A549 (cell line): ENCODE measurements around the gene SLC2A4RG. TPM values are rescaled to one million over a fixed set of nuclear protein-coding genes. Genes with fewer than 3 reads are reported as not detected.
A peak's percentile ranks its signal among the peaks of the same experiment; 100 is the strongest.

ENCODE experiments used
- ATAC-seq, 2 experiments: fragments of 200-7000 bp in 1 of 2; fragments of >200 bp in 1 of 2; cut with Nextera tagmentation in 1 of 2; cut with Tn5 transposase in 1 of 2; 3 replicates each; pipeline versions ENCODE4 v1.8.0 to v1.9.1; 2018 to 2020; ENCODE audit warnings: mild to moderate bottlenecking in 1 of 2, moderate library complexity in 1 of 2
- CTCF ChIA-PET: fragments of 300-600 bp; sonication (Branson Sonifier 250); formaldehyde crosslinking; extraction: SDS; loops from one replicate; lab custom pipeline; 2021; ENCODE audit warnings: antibody characterized with exemption, inconsistent platforms; lab: Yijun Ruan, JAX
- POLR2A ChIA-PET: fragments of 350-600 bp; formaldehyde crosslinking; extraction: SDS; loops from one replicate; lab custom pipeline; 2021; ENCODE audit warnings: antibody characterized with exemption, inconsistent platforms; lab: Yijun Ruan, JAX
- DNase-seq, 2 experiments: peaks; one replicate each; pipeline versions ENCODE4 v3.0.0 to v3.0.0-alpha.2; 2011 to 2016; ENCODE audit warnings: low read depth in 1 of 2, low spot score in 1 of 2
- FAIRE-seq: peaks from 2 replicates; lab custom pipeline; 2011; peaks lifted over from hg19 to GRCh38; lab: Jason Lieb, UNC
- H3K27ac ChIP-seq, 2 experiments: fragments of >200 bp; sonication (Bioruptor Twin); formaldehyde crosslinking; 3 replicates each; pipeline ENCODE4 v1.5.1; 2016 to 2017
- H3K4me1 ChIP-seq: fragments of >200 bp; sonication (Bioruptor Twin); formaldehyde crosslinking; 3 replicates; pipeline ENCODE4 v1.6.1; 2016
- H3K4me2 ChIP-seq: fragments of >200 bp; sonication (Bioruptor Twin); formaldehyde crosslinking; 3 replicates; pipeline ENCODE4 v1.6.1; 2016
- H3K4me3 ChIP-seq: fragments of >200 bp; sonication (Bioruptor Twin); formaldehyde crosslinking; 3 replicates; pipeline ENCODE4 v1.5.1; 2016
- H3K9me3 ChIP-seq: fragments of >200 bp; sonication (Bioruptor Twin); formaldehyde crosslinking; 3 replicates; pipeline ENCODE4 v1.6.1; 2016
- BHLHE40 ChIP-seq: IDR thresholded peaks from 2 replicates; pipeline ENCODE4 v1.6.1; 2012; ENCODE audit warnings: low read depth, low read length, inconsistent platforms
- EP300 ChIP-seq, 2 experiments: fragments of >200 bp; sonication (Bioruptor Twin); formaldehyde crosslinking; IDR thresholded peaks; 2 replicates in 1 of 2; 3 replicates in 1 of 2; pipeline ENCODE4 v1.6.1; 2016 to 2017
- ESRRA ChIP-seq: fragments of 150-350 bp; IDR thresholded peaks from 2 replicates; pipeline ENCODE4 v1.6.1; 2014; ENCODE audit warnings: mild to moderate bottlenecking, low read length, borderline replicate concordance
- HEYL ChIP-seq: fragments of 250-450 bp; sonication (Bioruptor Pico); IDR thresholded peaks from 2 replicates; pipeline ENCODE4 v1.8.0; 2021; ENCODE audit warnings: mild to moderate bottlenecking, moderate library complexity
- HOXA7 ChIP-seq: fragments of 250-450 bp; sonication (Bioruptor Pico); IDR thresholded peaks from 2 replicates; pipeline ENCODE4 v1.5.0; 2020; ENCODE audit warnings: mild to moderate bottlenecking, moderate library complexity
- HOXB13 ChIP-seq: fragments of 250-450 bp; sonication (Bioruptor Pico); IDR thresholded peaks from 2 replicates; pipeline ENCODE4 v1.5.0; 2020; ENCODE audit warnings: low read depth, mild to moderate bottlenecking, moderate library complexity
- HOXB5 ChIP-seq: fragments of 250-450 bp; sonication (Bioruptor Pico); IDR thresholded peaks from 2 replicates; pipeline ENCODE4 v1.5.0; 2020; ENCODE audit warnings: mild to moderate bottlenecking, moderate library complexity
- JUN ChIP-seq, 2 experiments: fragments of >200 bp; sonication (Bioruptor Twin); formaldehyde crosslinking; IDR thresholded peaks; 2 replicates in 1 of 2; 3 replicates in 1 of 2; pipeline ENCODE4 v1.6.1; 2016 to 2017
- MAFK ChIP-seq: fragments of 450-650 bp; IDR thresholded peaks from 2 replicates; pipeline ENCODE4 v1.6.1; 2014; ENCODE audit not compliant: partially characterized antibody
- NPAS2 ChIP-seq: fragments of 250-450 bp; sonication (Bioruptor Pico); IDR thresholded peaks from 2 replicates; pipeline ENCODE4 v1.8.0; 2022; ENCODE audit warnings: mild to moderate bottlenecking, moderate library complexity, borderline replicate concordance
- NR3C1 ChIP-seq: fragments of >200 bp; sonication (Bioruptor Twin); formaldehyde crosslinking; IDR thresholded peaks from 3 replicates; pipeline ENCODE4 v1.6.1; 2017
- PHF8 ChIP-seq: fragments of 200-600 bp; sonication (generic); IDR thresholded peaks from 2 replicates; pipeline ENCODE4 v1.6.1; 2016; ENCODE audit warnings: low read depth, mild to moderate bottlenecking, antibody characterized with exemption, moderate library complexity, borderline replicate concordance
- POLR2AphosphoS2 ChIP-seq: conservative IDR thresholded peaks from 2 replicates; pipeline ENCODE4 v1.6.1; 2012; ENCODE audit warnings: low read length, improper control_type of control experiment, inconsistent platforms
- RARB ChIP-seq: fragments of 250-450 bp; sonication (Bioruptor Pico); IDR thresholded peaks from 2 replicates; pipeline ENCODE4 v1.8.0; 2021; ENCODE audit warnings: mild to moderate bottlenecking, moderate library complexity
- RFX5 ChIP-seq: fragments of 450-650 bp; IDR thresholded peaks from 2 replicates; pipeline ENCODE4 v1.7.1; 2014; ENCODE audit warnings: antibody characterized with exemption, mild to moderate bottlenecking, moderate library complexity
- TFCP2L1 ChIP-seq: fragments of 250-450 bp; sonication (Bioruptor Pico); IDR thresholded peaks from 2 replicates; pipeline ENCODE4 v1.5.0; 2021; ENCODE audit warnings: mild to moderate bottlenecking
- ZC3H11A ChIP-seq: fragments of 450-650 bp; IDR thresholded peaks from 2 replicates; pipeline ENCODE4 v1.6.1; 2014; ENCODE audit warnings: antibody characterized with exemption, mild to moderate bottlenecking
- WGBS: methylation state at CpG from one replicate; pipeline ENCODE4 v1.1.6; 2017; ENCODE audit errors: missing lambda C conversion rate; 5-methylcytosine and 5-hydroxymethylcytosine counted together
- polyA plus RNA-seq, 4 experiments: library from polyadenylated mRNA; depleted of rRNA in 3 of 4; stranded (reverse); fragments of >200 nt; fragmentation: RNase III in 1 of 4; extraction: RNeasy Plus Mini Kit Qiagen cat#74134 plus additional on column Dnase treatment in 1 of 4; gene quantifications; 2 replicates in 3 of 4; 3 replicates in 1 of 4; pipeline ENCODE4 v1.2.3, GENCODE V29; 2011 to 2017
- TF ChIP-seq, protein P1 (sequence below): IDR thresholded peaks from 2 replicates; pipeline ENCODE4 v1.6.1; 2012
- TF ChIP-seq, protein P2 (sequence below): fragments of >200 bp; sonication (Bioruptor Twin); formaldehyde crosslinking; IDR thresholded peaks from 2 replicates; pipeline ENCODE4 v1.6.1; 2016
- TF ChIP-seq, protein P3 (sequence below): fragments of >200 bp; sonication (Bioruptor Twin); formaldehyde crosslinking; IDR thresholded peaks from 3 replicates; pipeline ENCODE4 v1.6.1; 2016
- TF ChIP-seq, protein P4 (sequence below): fragments of >200 bp; sonication (Bioruptor Twin); formaldehyde crosslinking; IDR thresholded peaks from 3 replicates; pipeline ENCODE4 v1.5.1; 2016
- TF ChIP-seq, protein P5 (sequence below): fragments of 250-450 bp; sonication (Bioruptor Pico); IDR thresholded peaks from 2 replicates; pipeline ENCODE4 v1.5.0; 2021; ENCODE audit warnings: mild to moderate bottlenecking, moderate library complexity, borderline replicate concordance
- TF ChIP-seq, protein P6 (sequence below): IDR thresholded peaks from 2 replicates; pipeline ENCODE4 v1.6.1; 2012; ENCODE audit warnings: low read depth, borderline replicate concordance

Gene SLC2A4RG
- polyA plus RNA-seq, 2 of the 4 experiments (the other 2 are of a cell fraction): 28.1 to 64.6 TPM

DNA sequence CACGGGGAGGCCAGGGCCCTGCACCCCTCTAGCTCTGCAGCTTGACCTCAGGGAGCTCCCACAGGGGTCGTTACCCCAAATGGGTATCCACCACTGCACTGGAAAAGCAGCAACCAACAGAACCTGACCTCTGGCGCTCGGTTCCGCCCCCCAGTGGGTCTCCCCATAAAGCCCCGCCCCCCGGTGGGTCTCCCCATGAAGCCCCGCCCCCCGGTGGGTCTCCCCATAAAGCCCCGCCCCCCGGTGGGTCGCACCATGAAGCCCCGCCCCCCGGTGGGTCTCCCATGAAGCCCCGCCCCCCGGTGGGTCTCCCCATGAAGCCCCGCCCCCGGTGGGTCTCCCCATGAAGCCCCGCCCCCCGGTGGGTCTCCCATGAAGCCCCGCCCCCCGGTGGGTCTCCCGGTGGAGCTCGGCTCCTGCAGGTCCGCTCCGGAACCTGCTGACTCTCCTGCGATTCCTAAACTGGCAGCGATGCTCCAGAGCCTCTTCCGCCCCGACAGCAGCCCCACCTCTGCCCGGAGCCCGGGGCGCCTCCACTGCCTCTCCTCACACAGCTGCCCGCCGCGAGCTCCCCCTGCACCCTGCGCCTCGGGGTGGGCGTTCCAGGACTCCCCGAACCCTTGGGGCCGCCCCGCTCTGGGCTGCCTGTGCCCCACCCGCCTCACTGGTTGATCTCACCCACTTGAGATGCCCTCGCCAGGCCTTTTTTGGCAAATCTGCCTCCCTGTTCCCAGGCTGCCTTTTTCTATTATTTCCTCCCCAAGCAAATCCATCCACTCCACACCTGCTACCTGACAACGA lies 12.1 kb downstream of the SLC2A4RG start (continued):
- TF ChIP-seq TFCP2L1 (CRISPR knock-in tag): no peak
- no peak for TF ChIP-seq HEYL (CRISPR knock-in tag)
- TF ChIP-seq, all 56 proteins: peak for 0

DNA sequence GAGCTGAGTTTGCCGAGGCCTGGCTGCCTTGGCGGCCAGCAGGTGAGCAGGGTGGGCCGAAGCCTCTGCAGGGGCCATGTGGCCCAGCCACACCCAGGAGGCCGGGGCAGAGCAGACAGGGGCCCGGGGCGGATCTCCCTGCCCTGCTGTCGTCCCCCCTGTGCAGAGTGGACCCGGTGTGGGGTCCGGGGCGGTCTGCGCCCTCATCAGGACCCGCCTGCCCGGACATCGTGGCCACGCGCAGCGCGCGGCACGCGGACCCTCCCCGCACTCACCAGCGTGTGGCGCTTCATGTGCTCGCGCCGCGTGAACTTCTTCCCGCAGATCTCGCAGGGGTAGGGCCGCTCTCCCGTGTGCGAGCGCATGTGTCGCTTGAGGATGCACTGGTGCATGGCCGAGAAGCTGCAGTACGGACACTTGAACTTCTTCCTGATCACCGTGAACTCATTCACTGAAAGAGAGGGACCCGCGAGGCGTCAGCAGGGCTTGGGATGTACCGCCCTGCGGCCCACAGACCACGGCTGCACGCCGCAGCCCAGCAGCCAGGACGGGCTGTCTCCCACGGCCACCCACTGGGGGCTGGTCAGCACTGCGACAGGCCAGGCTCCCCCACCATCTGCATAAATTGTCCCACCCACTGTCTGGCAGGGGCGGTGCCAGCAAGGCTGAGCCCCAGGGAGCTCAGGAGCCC lies 13.0 kb downstream of the SLC2A4RG start:
- Histone ChIP-seq H3K27ac (no peak overlapping the region), H3K4me3 (no peak overlapping the region), H3K4me2 (no peak overlapping the region), H3K9me3 (no peaks in the 10 kb centered on the region)
- CTCF ChIA-PET: interaction anchor here (1.9 to 3.9 kb wide), 2 partner anchors 11 to 24 kb away, joined by 5 to 12 read pairs; no protein-coding TSS in a partner anchor
- WGBS: 91% methylated on average over 44 of the region's 50 CpGs
- no peak for DNase-seq
- TF ChIP-seq EP300 (IDR thresholded peaks at IDR 0.05) (no peak), ZC3H11A (no peak), HOXA7 (CRISPR knock-in tag) (no peak), ESRRA (no peak), MAFK (no peak), NR3C1 (no peak)
- TF ChIP-seq, protein P1, sequence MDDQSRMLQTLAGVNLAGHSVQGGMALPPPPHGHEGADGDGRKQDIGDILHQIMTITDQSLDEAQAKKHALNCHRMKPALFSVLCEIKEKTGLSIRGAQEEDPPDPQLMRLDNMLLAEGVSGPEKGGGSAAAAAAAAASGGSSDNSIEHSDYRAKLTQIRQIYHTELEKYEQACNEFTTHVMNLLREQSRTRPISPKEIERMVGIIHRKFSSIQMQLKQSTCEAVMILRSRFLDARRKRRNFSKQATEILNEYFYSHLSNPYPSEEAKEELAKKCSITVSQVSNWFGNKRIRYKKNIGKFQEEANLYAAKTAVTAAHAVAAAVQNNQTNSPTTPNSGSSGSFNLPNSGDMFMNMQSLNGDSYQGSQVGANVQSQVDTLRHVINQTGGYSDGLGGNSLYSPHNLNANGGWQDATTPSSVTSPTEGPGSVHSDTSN: no peak
- TF ChIP-seq, protein P2, sequence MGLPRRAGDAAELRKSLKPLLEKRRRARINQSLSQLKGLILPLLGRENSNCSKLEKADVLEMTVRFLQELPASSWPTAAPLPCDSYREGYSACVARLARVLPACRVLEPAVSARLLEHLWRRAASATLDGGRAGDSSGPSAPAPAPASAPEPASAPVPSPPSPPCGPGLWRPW: no peak
- TF ChIP-seq, protein P3, sequence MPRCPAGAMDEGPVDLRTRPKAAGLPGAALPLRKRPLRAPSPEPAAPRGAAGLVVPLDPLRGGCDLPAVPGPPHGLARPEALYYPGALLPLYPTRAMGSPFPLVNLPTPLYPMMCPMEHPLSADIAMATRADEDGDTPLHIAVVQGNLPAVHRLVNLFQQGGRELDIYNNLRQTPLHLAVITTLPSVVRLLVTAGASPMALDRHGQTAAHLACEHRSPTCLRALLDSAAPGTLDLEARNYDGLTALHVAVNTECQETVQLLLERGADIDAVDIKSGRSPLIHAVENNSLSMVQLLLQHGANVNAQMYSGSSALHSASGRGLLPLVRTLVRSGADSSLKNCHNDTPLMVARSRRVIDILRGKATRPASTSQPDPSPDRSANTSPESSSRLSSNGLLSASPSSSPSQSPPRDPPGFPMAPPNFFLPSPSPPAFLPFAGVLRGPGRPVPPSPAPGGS: no peak
- TF ChIP-seq, protein P4, sequence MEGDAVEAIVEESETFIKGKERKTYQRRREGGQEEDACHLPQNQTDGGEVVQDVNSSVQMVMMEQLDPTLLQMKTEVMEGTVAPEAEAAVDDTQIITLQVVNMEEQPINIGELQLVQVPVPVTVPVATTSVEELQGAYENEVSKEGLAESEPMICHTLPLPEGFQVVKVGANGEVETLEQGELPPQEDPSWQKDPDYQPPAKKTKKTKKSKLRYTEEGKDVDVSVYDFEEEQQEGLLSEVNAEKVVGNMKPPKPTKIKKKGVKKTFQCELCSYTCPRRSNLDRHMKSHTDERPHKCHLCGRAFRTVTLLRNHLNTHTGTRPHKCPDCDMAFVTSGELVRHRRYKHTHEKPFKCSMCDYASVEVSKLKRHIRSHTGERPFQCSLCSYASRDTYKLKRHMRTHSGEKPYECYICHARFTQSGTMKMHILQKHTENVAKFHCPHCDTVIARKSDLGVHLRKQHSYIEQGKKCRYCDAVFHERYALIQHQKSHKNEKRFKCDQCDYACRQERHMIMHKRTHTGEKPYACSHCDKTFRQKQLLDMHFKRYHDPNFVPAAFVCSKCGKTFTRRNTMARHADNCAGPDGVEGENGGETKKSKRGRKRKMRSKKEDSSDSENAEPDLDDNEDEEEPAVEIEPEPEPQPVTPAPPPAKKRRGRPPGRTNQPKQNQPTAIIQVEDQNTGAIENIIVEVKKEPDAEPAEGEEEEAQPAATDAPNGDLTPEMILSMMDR: no peak
- TF ChIP-seq, protein P5, sequence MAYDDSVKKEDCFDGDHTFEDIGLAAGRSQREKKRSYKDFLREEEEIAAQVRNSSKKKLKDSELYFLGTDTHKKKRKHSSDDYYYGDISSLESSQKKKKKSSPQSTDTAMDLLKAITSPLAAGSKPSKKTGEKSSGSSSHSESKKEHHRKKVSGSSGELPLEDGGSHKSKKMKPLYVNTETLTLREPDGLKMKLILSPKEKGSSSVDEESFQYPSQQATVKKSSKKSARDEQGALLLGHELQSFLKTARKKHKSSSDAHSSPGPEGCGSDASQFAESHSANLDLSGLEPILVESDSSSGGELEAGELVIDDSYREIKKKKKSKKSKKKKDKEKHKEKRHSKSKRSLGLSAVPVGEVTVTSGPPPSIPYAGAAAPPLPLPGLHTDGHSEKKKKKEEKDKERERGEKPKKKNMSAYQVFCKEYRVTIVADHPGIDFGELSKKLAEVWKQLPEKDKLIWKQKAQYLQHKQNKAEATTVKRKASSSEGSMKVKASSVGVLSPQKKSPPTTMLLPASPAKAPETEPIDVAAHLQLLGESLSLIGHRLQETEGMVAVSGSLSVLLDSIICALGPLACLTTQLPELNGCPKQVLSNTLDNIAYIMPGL (CRISPR knock-in tag): no peak
- TF ChIP-seq, all 56 proteins: peak for 0
- H3K4me1 ChIP-seq: no peaks in the 10 kb centered on the region
- ATAC-seq: peak in 1 of 2 experiments; percentile 39; a peak in 3 of 6 replicates
- POLR2A ChIA-PET: no interaction called here
- FAIRE-seq: no peak

DNA sequence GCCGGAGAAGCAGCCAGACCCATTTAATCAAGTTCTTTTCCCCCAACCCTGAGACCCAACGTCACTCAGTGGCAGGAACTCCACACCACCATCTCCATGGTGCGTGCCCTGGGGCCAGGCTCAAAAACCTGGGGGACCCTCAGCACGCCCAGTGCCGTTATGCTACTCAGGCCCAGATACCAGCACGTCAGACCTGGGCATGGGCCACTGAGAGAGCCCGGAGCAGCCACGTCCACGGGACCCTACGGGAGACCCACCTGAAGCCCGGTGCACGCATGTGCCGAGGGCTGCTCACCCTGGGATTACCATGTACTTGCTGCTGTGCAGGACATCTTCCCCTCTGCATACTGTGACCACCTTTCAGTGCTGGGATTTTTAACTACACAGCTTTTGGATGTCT lies 13.8 kb downstream of the SLC2A4RG start:
- H3K4me1 ChIP-seq: no peaks in the 10 kb centered on the region
- no peak overlapping the region for H3K4me3 ChIP-seq
- no peaks in the 10 kb centered on the region for H3K9me3 ChIP-seq
- no peak overlapping the region for H3K27ac ChIP-seq
- WGBS: 83% methylated on average over 12 of the region's 13 CpGs
- CTCF ChIA-PET: interaction anchor here (1.9 to 3.9 kb wide), 2 partner anchors 12 to 23 kb away, joined by 5 to 12 read pairs; no protein-coding TSS in a partner anchor
- no peak for DNase-seq
- no peak; a peak in 1 of 6 replicates for ATAC-seq
- POLR2A ChIA-PET: no interaction called here
- no peak for FAIRE-seq
- H3K4me2 ChIP-seq: no peak overlapping the region
- TF ChIP-seq, protein P2: no peak
- TF ChIP-seq PHF8 (no peak), POLR2AphosphoS2 (no peak), HEYL (CRISPR knock-in tag) (no peak), RFX5 (no peak), BHLHE40 (no peak), HOXB5 (CRISPR knock-in tag) (no peak), JUN (IDR thresholded peaks at IDR 0.05) (no peak), HOXB13 (CRISPR knock-in tag) (no peak), NPAS2 (CRISPR knock-in tag) (no peak), RARB (CRISPR knock-in tag) (no peak)
- TF ChIP-seq, protein P3: no peak
- TF ChIP-seq, protein P6, sequence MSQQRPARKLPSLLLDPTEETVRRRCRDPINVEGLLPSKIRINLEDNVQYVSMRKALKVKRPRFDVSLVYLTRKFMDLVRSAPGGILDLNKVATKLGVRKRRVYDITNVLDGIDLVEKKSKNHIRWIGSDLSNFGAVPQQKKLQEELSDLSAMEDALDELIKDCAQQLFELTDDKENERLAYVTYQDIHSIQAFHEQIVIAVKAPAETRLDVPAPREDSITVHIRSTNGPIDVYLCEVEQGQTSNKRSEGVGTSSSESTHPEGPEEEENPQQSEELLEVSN: no peak
